HG02610 (cell line): ENCODE results near the gene DNAH17.

Experiments
- ATAC-seq: cut with Tn5 transposase; IDR thresholded peaks from one replicate; pipeline ENCODE4 v1.9.1; 2021; ENCODE audit warnings: mild to moderate bottlenecking, moderate library complexity; ENCODE audit not compliant: unreplicated experiment

The DNAH17 gene

GRCh38 chr17:78576389-78577112 is 645 bp downstream of the DNAH17 start:
- ATAC-seq, result no peak

GRCh38 chr17:78575899-78576298 is 1.3 kb downstream of the DNAH17 start:
- ATAC-seq, result no peak

GRCh38 chr17:78575340-78575739 is 1.9 kb downstream of the DNAH17 start:
- no peak for ATAC-seq

GRCh38 chr17:78573955-78574354 is 3.2 kb downstream of the DNAH17 start:
- ATAC-seq, result no peak

GRCh38 chr17:78572239-78573205 is 4.7 kb downstream of the DNAH17 start:
- no peak for ATAC-seq

- ATAC-seq, result no peak
These were observed 5.9 kb downstream of the DNAH17 start for GRCh38 chr17:78571329-78571728.

- no peak for ATAC-seq
These were observed 8.6 kb downstream of the DNAH17 start for GRCh38 chr17:78568494-78569115.

- no peak for ATAC-seq
These were observed 9.2 kb downstream of the DNAH17 start for GRCh38 chr17:78567991-78568390.

GRCh38 chr17:78566947-78567346 is 10.2 kb downstream of the DNAH17 start:
- ATAC-seq, result no peak

GRCh38 chr17:78563189-78564145 is 13.7 kb downstream of the DNAH17 start:
- ATAC-seq, result no peak

GRCh38 chr17:78562734-78563133 is 14.5 kb downstream of the DNAH17 start:
- ATAC-seq, result no peak

GRCh38 chr17:78561166-78561565 is 16.0 kb downstream of the DNAH17 start:
- no peak for ATAC-seq

GRCh38 chr17:78560731-78561130 is 16.5 kb downstream of the DNAH17 start:
- no peak for ATAC-seq

GRCh38 chr17:78559749-78560368 is 17.3 kb downstream of the DNAH17 start:
- ATAC-seq, result no peak

GRCh38 chr17:78558989-78559388 is 18.2 kb downstream of the DNAH17 start:
- no peak for ATAC-seq

GRCh38 chr17:78558181-78558850 is 18.9 kb downstream of the DNAH17 start:
- no peak for ATAC-seq

GRCh38 chr17:78557598-78558039 is 19.6 kb downstream of the DNAH17 start:
- ATAC-seq, result no peak

- ATAC-seq, result no peak
These were observed 20.4 kb downstream of the DNAH17 start for GRCh38 chr17:78556812-78557211.

- ATAC-seq, result no peak
These were observed 21.3 kb downstream of the DNAH17 start for GRCh38 chr17:78555746-78556401.
